WTC11 (cell line): ENCODE measurements around the gene DLG1. TPM values are rescaled to one million over a fixed set of nuclear protein-coding genes. Genes with fewer than 3 reads are reported as not detected.

Experiments
- ATAC-seq: fragments of 200-7000 bp; cut with Tn5 transposase; 2 replicates; pipeline ENCODE4 v1.10.0; 2021; ENCODE audit warnings: mild to moderate bottlenecking, moderate library complexity
- CTCF ChIA-PET: fragments of 300-600 bp; sonication (Branson Sonifier 250); formaldehyde crosslinking; loops from one replicate; lab custom pipeline; 2021; ENCODE audit warnings: antibody characterized with exemption; lab: Charles Lee
- POLR2A ChIA-PET: fragments of 350-600 bp; sonication (Branson Sonifier 250); formaldehyde crosslinking; loops from one replicate; lab custom pipeline; 2021; ENCODE audit warnings: antibody characterized with exemption; lab: Charles Lee
- DNase-seq: peaks from one replicate; pipeline ENCODE4 v3.0.0; 2021; ENCODE audit warnings: low spot score
- H3K27ac Mint-ChIP-seq: 2 replicates; pipeline ENCODE4 v1.8.0; 2021; ENCODE audit warnings: mixed read lengths
- H3K27me3 Mint-ChIP-seq: 2 replicates; pipeline ENCODE4 v1.8.0; 2021; ENCODE audit warnings: low read depth, mild to moderate bottlenecking, moderate library complexity, mixed read lengths
- H3K36me3 Mint-ChIP-seq: 2 replicates; pipeline ENCODE4 v1.8.0; 2021; ENCODE audit warnings: mixed read lengths
- H3K4me1 Mint-ChIP-seq: 2 replicates; pipeline ENCODE4 v1.8.0; 2022; ENCODE audit warnings: mixed read lengths
- H3K4me3 Mint-ChIP-seq: 2 replicates; pipeline ENCODE4 v1.8.0; 2021; ENCODE audit warnings: mild to moderate bottlenecking, moderate library complexity, mixed read lengths
- H3K9me3 Mint-ChIP-seq: 2 replicates; pipeline ENCODE4 v1.8.0; 2021; ENCODE audit warnings: mixed read lengths
- AR ChIP-seq: fragments of 250-450 bp; sonication (Bioruptor Pico); IDR thresholded peaks from 2 replicates; pipeline ENCODE4 v1.9.0; 2021; ENCODE audit warnings: mild to moderate bottlenecking
- CTCF ChIP-seq: fragments of 200-600 bp; IDR thresholded peaks from 2 replicates; pipeline ENCODE4 v1.8.0; 2022; ENCODE audit warnings: antibody characterized with exemption
- E2F1 ChIP-seq: sonication (generic); formaldehyde crosslinking; IDR thresholded peaks from 2 replicates; pipeline ENCODE4 v1.8.0; 2022; ENCODE audit warnings: mild to moderate bottlenecking, missing genetic modification reagents
- EMX1 ChIP-seq: fragments of 250-450 bp; sonication (Bioruptor Pico); IDR thresholded peaks from 2 replicates; pipeline ENCODE4 v1.8.0; 2021; ENCODE audit warnings: mild to moderate bottlenecking
- ERG ChIP-seq: fragments of 250-450 bp; sonication (Bioruptor Pico); IDR thresholded peaks from 2 replicates; pipeline ENCODE4 v1.8.0; 2021; ENCODE audit warnings: mild to moderate bottlenecking
- ETV6 ChIP-seq: sonication (generic); formaldehyde crosslinking; IDR thresholded peaks from 2 replicates; pipeline ENCODE4 v1.8.1; 2022; ENCODE audit warnings: mild to moderate bottlenecking, missing genetic modification reagents
- GABPB1 ChIP-seq: sonication (generic); formaldehyde crosslinking; IDR thresholded peaks from 2 replicates; pipeline ENCODE4 v1.8.1; 2023; ENCODE audit warnings: mild to moderate bottlenecking, missing genetic modification reagents
- GTF2I ChIP-seq: fragments of 250-450 bp; sonication (Bioruptor Pico); conservative IDR thresholded peaks from 2 replicates; pipeline ENCODE4 v1.4.0; 2021; ENCODE audit warnings: mild to moderate bottlenecking
- JAZF1 ChIP-seq: fragments of 250-450 bp; sonication (Bioruptor Pico); IDR thresholded peaks from 2 replicates; pipeline ENCODE4 v1.9.0; 2021; ENCODE audit warnings: moderate library complexity, mild to moderate bottlenecking, inconsistent platforms
- JUN ChIP-seq: sonication (generic); formaldehyde crosslinking; IDR thresholded peaks from 2 replicates; pipeline ENCODE4 v1.8.0; 2023; ENCODE audit warnings: mild to moderate bottlenecking, missing genetic modification reagents
- USF1 ChIP-seq: sonication (generic); formaldehyde crosslinking; IDR thresholded peaks from 2 replicates; pipeline ENCODE4 v1.8.0; 2022; ENCODE audit warnings: mild to moderate bottlenecking, missing genetic modification reagents
- ZNF317 ChIP-seq: sonication (generic); formaldehyde crosslinking; IDR thresholded peaks from 2 replicates; pipeline ENCODE4 v1.8.1; 2023; ENCODE audit warnings: low read depth, mild to moderate bottlenecking, moderate library complexity, missing genetic modification reagents, borderline replicate concordance
- total RNA-seq: library from RNA; stranded (reverse); gene quantifications from 3 replicates; pipeline ENCODE4 v1.2.3, GENCODE V29; 2021
- TF ChIP-seq, protein P1 (sequence below): fragments of 250-450 bp; sonication (Bioruptor Pico); IDR thresholded peaks from 2 replicates; pipeline ENCODE4 v1.9.0; 2021; ENCODE audit warnings: mild to moderate bottlenecking, borderline replicate concordance
- TF ChIP-seq, protein P2 (sequence below): sonication (generic); formaldehyde crosslinking; IDR thresholded peaks from 2 replicates; pipeline ENCODE4 v1.8.1; 2023; ENCODE audit warnings: mild to moderate bottlenecking, missing genetic modification reagents

The DLG1 gene
- total RNA-seq, 1 experiment from 2014 or later: 81.1 TPM

DNA sequence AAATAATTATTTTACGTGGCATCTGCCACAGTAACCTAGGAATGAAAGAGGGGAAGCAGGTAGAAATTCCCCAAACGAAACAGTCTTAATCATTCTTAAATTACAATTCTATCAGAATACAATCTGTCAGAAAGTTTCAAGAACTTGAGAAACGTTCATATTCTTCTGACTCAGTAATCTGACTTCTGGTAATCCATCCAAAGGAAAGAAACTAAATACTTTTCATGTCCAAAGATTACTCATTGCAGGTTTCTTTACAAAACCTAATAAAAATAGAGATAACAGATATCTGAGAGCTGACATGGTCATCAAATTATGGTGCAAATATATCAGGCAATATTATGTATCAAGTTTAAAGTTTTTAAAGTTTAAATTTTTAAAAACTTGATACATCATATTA, 109.4 kb downstream of the DLG1 start:
- ATAC-seq: no peak
- peaks cover 7% of the 10 kb centered on the region for H3K36me3 Mint-ChIP-seq
- no peak for DNase-seq
- peaks cover 25% of the 10 kb centered on the region for H3K4me1 Mint-ChIP-seq
- CTCF ChIA-PET: interaction anchor here (0.6 kb wide), 1 partner anchor 587 kb away, joined by 3 read pairs; no protein-coding TSS in a partner anchor
- no peak overlapping the region for H3K4me3 Mint-ChIP-seq
- H3K27me3 Mint-ChIP-seq: no peaks in the 10 kb centered on the region
- no peak overlapping the region for H3K27ac Mint-ChIP-seq
- POLR2A ChIA-PET: no interaction called here
- TF ChIP-seq, protein P1, sequence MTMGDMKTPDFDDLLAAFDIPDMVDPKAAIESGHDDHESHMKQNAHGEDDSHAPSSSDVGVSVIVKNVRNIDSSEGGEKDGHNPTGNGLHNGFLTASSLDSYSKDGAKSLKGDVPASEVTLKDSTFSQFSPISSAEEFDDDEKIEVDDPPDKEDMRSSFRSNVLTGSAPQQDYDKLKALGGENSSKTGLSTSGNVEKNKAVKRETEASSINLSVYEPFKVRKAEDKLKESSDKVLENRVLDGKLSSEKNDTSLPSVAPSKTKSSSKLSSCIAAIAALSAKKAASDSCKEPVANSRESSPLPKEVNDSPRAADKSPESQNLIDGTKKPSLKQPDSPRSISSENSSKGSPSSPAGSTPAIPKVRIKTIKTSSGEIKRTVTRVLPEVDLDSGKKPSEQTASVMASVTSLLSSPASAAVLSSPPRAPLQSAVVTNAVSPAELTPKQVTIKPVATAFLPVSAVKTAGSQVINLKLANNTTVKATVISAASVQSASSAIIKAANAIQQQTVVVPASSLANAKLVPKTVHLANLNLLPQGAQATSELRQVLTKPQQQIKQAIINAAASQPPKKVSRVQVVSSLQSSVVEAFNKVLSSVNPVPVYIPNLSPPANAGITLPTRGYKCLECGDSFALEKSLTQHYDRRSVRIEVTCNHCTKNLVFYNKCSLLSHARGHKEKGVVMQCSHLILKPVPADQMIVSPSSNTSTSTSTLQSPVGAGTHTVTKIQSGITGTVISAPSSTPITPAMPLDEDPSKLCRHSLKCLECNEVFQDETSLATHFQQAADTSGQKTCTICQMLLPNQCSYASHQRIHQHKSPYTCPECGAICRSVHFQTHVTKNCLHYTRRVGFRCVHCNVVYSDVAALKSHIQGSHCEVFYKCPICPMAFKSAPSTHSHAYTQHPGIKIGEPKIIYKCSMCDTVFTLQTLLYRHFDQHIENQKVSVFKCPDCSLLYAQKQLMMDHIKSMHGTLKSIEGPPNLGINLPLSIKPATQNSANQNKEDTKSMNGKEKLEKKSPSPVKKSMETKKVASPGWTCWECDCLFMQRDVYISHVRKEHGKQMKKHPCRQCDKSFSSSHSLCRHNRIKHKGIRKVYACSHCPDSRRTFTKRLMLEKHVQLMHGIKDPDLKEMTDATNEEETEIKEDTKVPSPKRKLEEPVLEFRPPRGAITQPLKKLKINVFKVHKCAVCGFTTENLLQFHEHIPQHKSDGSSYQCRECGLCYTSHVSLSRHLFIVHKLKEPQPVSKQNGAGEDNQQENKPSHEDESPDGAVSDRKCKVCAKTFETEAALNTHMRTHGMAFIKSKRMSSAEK (CRISPR knock-in tag): no peak
- TF ChIP-seq USF1 (CRISPR knock-in tag) (no peak), ETV6 (CRISPR knock-in tag) (no peak), AR (CRISPR knock-in tag) (no peak), EMX1 (no peak), JUN (no peak), ERG (no peak), E2F1 (no peak), ZNF317 (CRISPR knock-in tag) (no peak), GABPB1 (no peak), GTF2I (CRISPR knock-in tag) (no peak)
- TF ChIP-seq, protein P2, sequence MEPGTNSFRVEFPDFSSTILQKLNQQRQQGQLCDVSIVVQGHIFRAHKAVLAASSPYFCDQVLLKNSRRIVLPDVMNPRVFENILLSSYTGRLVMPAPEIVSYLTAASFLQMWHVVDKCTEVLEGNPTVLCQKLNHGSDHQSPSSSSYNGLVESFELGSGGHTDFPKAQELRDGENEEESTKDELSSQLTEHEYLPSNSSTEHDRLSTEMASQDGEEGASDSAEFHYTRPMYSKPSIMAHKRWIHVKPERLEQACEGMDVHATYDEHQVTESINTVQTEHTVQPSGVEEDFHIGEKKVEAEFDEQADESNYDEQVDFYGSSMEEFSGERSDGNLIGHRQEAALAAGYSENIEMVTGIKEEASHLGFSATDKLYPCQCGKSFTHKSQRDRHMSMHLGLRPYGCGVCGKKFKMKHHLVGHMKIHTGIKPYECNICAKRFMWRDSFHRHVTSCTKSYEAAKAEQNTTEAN (CRISPR knock-in tag): no peak
- H3K9me3 Mint-ChIP-seq: peaks cover 5% of the 10 kb centered on the region; the same call in 1 of the 2 replicates

DNA sequence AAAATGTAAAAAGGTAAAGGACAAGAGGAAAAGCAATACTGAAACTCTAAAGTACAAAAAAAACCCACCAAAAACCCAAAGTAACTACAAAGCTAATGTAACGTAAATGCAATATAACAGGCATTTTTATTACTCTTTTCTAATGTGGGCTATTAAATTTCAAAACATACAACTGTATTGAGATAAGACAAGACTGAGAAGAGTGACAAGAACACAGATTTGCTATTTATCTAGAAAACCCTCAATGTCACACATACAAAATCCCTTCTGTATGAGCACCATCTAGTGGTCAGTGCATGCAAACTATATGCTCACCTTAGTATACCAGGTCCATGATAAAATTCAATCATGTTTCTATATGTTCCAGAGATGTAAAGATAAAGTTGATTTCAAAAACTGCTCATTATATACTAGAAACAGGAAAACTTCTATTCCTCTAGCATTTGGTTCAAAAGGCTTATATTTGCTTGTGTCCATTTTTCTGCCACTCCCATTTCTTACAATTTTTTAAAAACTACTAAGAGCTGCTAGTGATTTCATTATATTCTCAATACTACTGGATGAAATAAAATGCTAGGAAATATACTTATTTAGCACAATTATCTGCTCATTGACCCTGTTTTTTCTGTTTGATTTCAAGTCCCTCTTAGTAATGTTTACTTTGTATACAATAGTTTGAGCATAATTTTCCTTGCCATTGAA, 111.4 kb downstream of the DLG1 start:
- Mint-ChIP-seq H3K4me3 (no peak overlapping the region), H3K27ac (no peak overlapping the region), H3K4me1 (peaks cover 31% of the 10 kb centered on the region), H3K36me3 (peaks cover 7% of the 10 kb centered on the region), H3K27me3 (no peaks in the 10 kb centered on the region), H3K9me3 (peaks cover 5% of the 10 kb centered on the region; the same call in 1 of the 2 replicates)
- DNase-seq (no peak), ATAC-seq (peak; percentile 65; the same call in 1 of the 2 replicates)
- POLR2A ChIA-PET: no interaction called here
- TF ChIP-seq CTCF (peak; percentile 66), JAZF1 (CRISPR knock-in tag) (no peak)
- CTCF ChIA-PET: interaction anchor here (0.6 to 1.2 kb wide), 8 partner anchors 9 to 195 kb away, joined by 3 to 7 read pairs (median 4); no protein-coding TSS in a partner anchor
